Measurements from ENCODE around the gene RBM38. TPM values are rescaled to one million over a fixed set of nuclear protein-coding genes. Genes with fewer than 3 reads are reported as not detected.

Gene RBM38
- total and polyA plus RNA-seq, 10 of the 15 experiments (the other 5 are each of a cell fraction or from before 2014, with no cell fraction given): 0.32 to 118 (median 25.2) TPM

GRCh38 chr20:57409672-57410397, 18.6 kb downstream of the RBM38 start:
- DNase-seq (ENCODE audit: low read depth, low spot score): no peak
- in situ Hi-C loops (cut with MboI) (no loop called here), intact Hi-C loops (cut with micrococcal nuclease; ENCODE audit: unreplicated experiment) (no loop called here)
- 80% methylated on average over 14 of the region's 14 CpGs for WGBS (ENCODE audit: insufficient coverage, insufficient replicate concordance, low lambda C conversion rate, missing lambda C conversion rate)
- Histone ChIP-seq H3K4me3 (no peak overlapping the region), H3K36me3 (ENCODE audit: control insufficient read depth in 2 of 2, insufficient read depth in 2 of 2, low read length in 1 of 2) (peaks cover 17 to 33% of the 10 kb centered on the region in 2 experiments), H3K4me2 (ENCODE audit: control insufficient read depth, insufficient read depth) (no peak overlapping the region), H2AFZ (ENCODE audit: control insufficient read depth, low read depth, low read length) (no peak overlapping the region), H3K79me2 (ENCODE audit: control insufficient read depth, insufficient read depth, low read length) (no peaks in the 10 kb centered on the region; the same call in 1 of the 2 replicates), H3K4me1 (ENCODE audit: control insufficient read depth, insufficient read depth, low read length) (no peaks in the 10 kb centered on the region), H3K27me3 (replicated peaks in 1 of 2; ENCODE audit: control insufficient read depth in 2 of 2, insufficient read depth in 2 of 2, low read length in 1 of 2) (no peaks in the 10 kb centered on the region), H3K27ac (ENCODE audit: control insufficient read depth, insufficient read depth) (no peak overlapping the region), H4K20me1 (ENCODE audit: control insufficient read depth, insufficient read depth) (peaks cover 2% of the 10 kb centered on the region), H3K9me3 (replicated peaks; ENCODE audit: control insufficient read depth, insufficient read depth, low read length) (no peaks in the 10 kb centered on the region), H3K9ac (ENCODE audit: control insufficient read depth, insufficient read depth, low read length) (no peak overlapping the region)
- no peak for TF ChIP-seq SMAD5 (IDR thresholded peaks at IDR 0.05; ENCODE audit: low read depth)
- peak; percentile 70 for TF ChIP-seq POLR2AphosphoS5 (IDR thresholded peaks at IDR 0.05; ENCODE audit: low read length)
- TF ChIP-seq PAX8 (IDR thresholded peaks at IDR 0.05): no peak
- TF ChIP-seq NRF1 (conservative IDR thresholded peaks at IDR 0.05; ENCODE audit: low read depth, low read length): no peak
- no peak for TF ChIP-seq SMARCA5 (IDR thresholded peaks at IDR 0.05)
- no peak for TF ChIP-seq SREBF1 (IDR thresholded peaks at IDR 0.05; ENCODE audit: low read length)
- peak; percentile 47; the same call in 1 of the 2 replicates for TF ChIP-seq POLR2AphosphoS2 (IDR thresholded peaks at IDR 0.05; ENCODE audit: low read depth, low read length)
- TF ChIP-seq SIN3A (IDR thresholded peaks at IDR 0.05; ENCODE audit: low read depth, low read length): no peak
- TF ChIP-seq BACH1 (IDR thresholded peaks at IDR 0.05; ENCODE audit: borderline replicate concordance): 0 out of 2 replicates have a peak, but pooled peaks have one; percentile 9
- TF ChIP-seq POU2F2 (IDR thresholded peaks at IDR 0.05; ENCODE audit: borderline replicate concordance, low read depth, low read length): peak; percentile 2; the same call in 1 of the 3 replicates
- peak; percentile 50 for TF ChIP-seq POLR2A (IDR thresholded peaks at IDR 0.05; ENCODE audit: low read depth, low read length)
- no peak for TF ChIP-seq PRDM15 (CRISPR knock-in tag; IDR thresholded peaks at IDR 0.05)
- peak; percentile 68 for TF ChIP-seq E2F8 (IDR thresholded peaks at IDR 0.05; ENCODE audit: low read depth, partially characterized antibody)
- TF ChIP-seq CREB1 (IDR thresholded peaks at IDR 0.05; ENCODE audit: low read depth): no peak
- TF ChIP-seq MEF2A (IDR thresholded peaks at IDR 0.05; ENCODE audit: insufficient read depth, low read depth, low read length): no peak
- TF ChIP-seq DPF2 (IDR thresholded peaks at IDR 0.05): no peak
- POLR2A ChIA-PET: interaction anchor here (0.9 kb wide), 1 partner anchor 23 kb away, joined by 3 read pairs; no protein-coding TSS in a partner anchor
- SMC1A ChIA-PET (ENCODE audit: uncharacterized antibody, unreplicated experiment): no interaction called here
- FAIRE-seq: no peak
- no peak for ATAC-seq
- BruUV-seq (replicated peaks): no TSS peak
- CTCF ChIA-PET: no interaction called here
- RAD21 ChIA-PET (ENCODE audit: unreplicated experiment): interaction anchor here (1.0 to 1.2 kb wide), 2 partner anchors 60 to 89 kb away, joined by 3 read pairs; no protein-coding TSS in a partner anchor

All from GM12878 (cell line).